T-helper 17 cell (primary cell): ENCODE measurements around the gene CREG2. TPM values are rescaled to one million over a fixed set of nuclear protein-coding genes. Genes with fewer than 3 reads are reported as not detected.
"Not testable (repeated sequence)": the region's sequence is repeated elsewhere in the genome, so short reads cannot be mapped to it uniquely, and the experiment has no call there.

Experiments used
- ATAC-seq: fragments of 150-1000 bp; cut with Tn5 transposase; 2 replicates; pipeline ENCODE4 v1.10.0; 2021; ENCODE audit warnings: mild to moderate bottlenecking, moderate library complexity
- DNase-seq, 3 donors: peaks; one replicate each; pipeline versions ENCODE4 v3.0.0 to v3.0.0-alpha.2; 2020 to 2021
- H3K9me3 ChIP-seq: one replicate; pipeline ENCODE4 v1.7.0; 2013; ENCODE audit warnings: low read length, mild to moderate bottlenecking; ENCODE audit not compliant: control insufficient read depth, poor library complexity, severe bottlenecking
- H3K27ac Mint-ChIP-seq: one replicate; pipeline ENCODE4 v1.8.0; 2022; ENCODE audit warnings: mild to moderate bottlenecking, moderate library complexity, mixed read lengths
- H3K27me3 Mint-ChIP-seq: one replicate; pipeline ENCODE4 v1.8.0; 2022; ENCODE audit warnings: mixed read lengths
- H3K36me3 Mint-ChIP-seq: one replicate; pipeline ENCODE4 v1.8.0; 2022; ENCODE audit warnings: low read depth, mixed read lengths
- H3K4me1 Mint-ChIP-seq: one replicate; pipeline ENCODE4 v1.8.0; 2022; ENCODE audit warnings: mild to moderate bottlenecking, mixed read lengths
- H3K4me3 Mint-ChIP-seq: one replicate; pipeline ENCODE4 v1.8.0; 2022; ENCODE audit warnings: mild to moderate bottlenecking, moderate library complexity, mixed read lengths
- total RNA-seq, 4 donors: library from RNA in 2 of 4; stranded (reverse) in 2 of 4; gene quantifications; one replicate each; pipeline ENCODE4 v1.2.3 and lab custom pipeline; 2022 to 2026

The CREG2 gene
- total RNA-seq, 2 donors from 2014 or later = 0.30 to 0.39 TPM

GRCh38 chr2:101325425-101325824, 61.9 kb downstream of the CREG2 start:
- H3K4me3 Mint-ChIP-seq = no peak overlapping the region
- no peak overlapping the region for H3K27ac Mint-ChIP-seq
- ATAC-seq (no peak), DNase-seq (no peak)
- H3K36me3 Mint-ChIP-seq = no peaks in the 10 kb centered on the region
- peaks cover 15% of the 10 kb centered on the region for H3K4me1 Mint-ChIP-seq
- no peaks in the 10 kb centered on the region for H3K9me3 ChIP-seq
- no peaks in the 10 kb centered on the region for H3K27me3 Mint-ChIP-seq

GRCh38 chr2:101316568-101316967, 70.7 kb downstream of the CREG2 start:
- H3K4me1 Mint-ChIP-seq = peaks cover 16% of the 10 kb centered on the region
- DNase-seq, H3K27me3 Mint-ChIP-seq, H3K36me3 Mint-ChIP-seq, ATAC-seq, H3K27ac Mint-ChIP-seq, H3K9me3 ChIP-seq, H3K4me3 Mint-ChIP-seq: not testable (repeated sequence)

- no peaks in the 10 kb centered on the region for H3K27me3 Mint-ChIP-seq
- H3K4me1 Mint-ChIP-seq = peaks cover 32% of the 10 kb centered on the region
- no peaks in the 10 kb centered on the region for H3K9me3 ChIP-seq
- H3K27ac Mint-ChIP-seq = peak overlapping the region; percentile 95
- ATAC-seq (peak; percentile 2), DNase-seq (no peak)
- H3K4me3 Mint-ChIP-seq = peak overlapping the region; percentile 82
- peaks cover 3% of the 10 kb centered on the region for H3K36me3 Mint-ChIP-seq
Observed at GRCh38 chr2:101311696-101312017, 75.6 kb downstream of the CREG2 start.

- peaks cover 7% of the 10 kb centered on the region for H3K36me3 Mint-ChIP-seq
- H3K9me3 ChIP-seq = no peaks in the 10 kb centered on the region
- H3K4me1 Mint-ChIP-seq = peaks cover 36% of the 10 kb centered on the region
- DNase-seq (no peak), ATAC-seq (peak; percentile 48)
- no peaks in the 10 kb centered on the region for H3K27me3 Mint-ChIP-seq
- peak overlapping the region; percentile 95 for H3K27ac Mint-ChIP-seq
- H3K4me3 Mint-ChIP-seq = peak overlapping the region; percentile 82
Observed at GRCh38 chr2:101310834-101311695, 76.2 kb downstream of the CREG2 start.

GRCh38 chr2:101310090-101310833, 77.0 kb downstream of the CREG2 start:
- DNase-seq = no peak
- H3K4me3 Mint-ChIP-seq = peak overlapping the region; percentile 63
- no peaks in the 10 kb centered on the region for H3K9me3 ChIP-seq
- H3K4me1 Mint-ChIP-seq = peaks cover 38% of the 10 kb centered on the region
- no peak for ATAC-seq
- H3K27ac Mint-ChIP-seq = peak overlapping the region; percentile 95
- no peaks in the 10 kb centered on the region for H3K27me3 Mint-ChIP-seq
- H3K36me3 Mint-ChIP-seq = peaks cover 7% of the 10 kb centered on the region

GRCh38 chr2:101308432-101309210, 78.7 kb downstream of the CREG2 start, which contains the start of gene RNF149:
TSS of gene RNF149 (minus strand) at chr2:101308701. CDS start at chr2:101308588, 113 bp downstream.
- Mint-ChIP-seq H3K27me3 (no peaks in the 10 kb centered on the region), H3K4me1 (peaks cover 48% of the 10 kb centered on the region), H3K36me3 (peaks cover 7% of the 10 kb centered on the region), H3K27ac (peak within 1 kb of the TSS; percentile 99), H3K4me3 (peak within 1 kb of the TSS; percentile 100)
- ATAC-seq = peak; percentile 76
- no peaks in the 10 kb centered on the region for H3K9me3 ChIP-seq
- peak; percentile 88 to 94 (median 90) for DNase-seq

- H3K9me3 ChIP-seq = no peaks in the 10 kb centered on the region
- H3K27me3 Mint-ChIP-seq = no peaks in the 10 kb centered on the region
- DNase-seq (peak in 1 of 3 donors; percentile 17), ATAC-seq (peak; percentile 13)
- H3K4me3 Mint-ChIP-seq = peak overlapping the region; percentile 100
- H3K27ac Mint-ChIP-seq = peak overlapping the region; percentile 99
- H3K4me1 Mint-ChIP-seq = peaks cover 47% of the 10 kb centered on the region
- H3K36me3 Mint-ChIP-seq = peaks cover 7% of the 10 kb centered on the region
Observed at GRCh38 chr2:101307950-101308431, 79.3 kb downstream of the CREG2 start.

GRCh38 chr2:101307503-101307902, 79.8 kb downstream of the CREG2 start:
- Mint-ChIP-seq H3K27me3 (no peaks in the 10 kb centered on the region), H3K4me3 (peak overlapping the region; percentile 100), H3K36me3 (peaks cover 7% of the 10 kb centered on the region), H3K27ac (peak overlapping the region; percentile 99), H3K4me1 (peaks cover 48% of the 10 kb centered on the region)
- DNase-seq = no peak
- no peaks in the 10 kb centered on the region for H3K9me3 ChIP-seq
- ATAC-seq = no peak

- DNase-seq = no peak
- Mint-ChIP-seq H3K36me3 (peaks cover 7% of the 10 kb centered on the region), H3K4me1 (peaks cover 49% of the 10 kb centered on the region)
Observed at GRCh38 chr2:101306410-101306809, 80.9 kb downstream of the CREG2 start.

GRCh38 chr2:101305492-101306078, 81.7 kb downstream of the CREG2 start:
- H3K27ac Mint-ChIP-seq = peak overlapping the region; percentile 99
- peaks cover 47% of the 10 kb centered on the region for H3K4me1 Mint-ChIP-seq
- DNase-seq = no peak
- H3K4me3 Mint-ChIP-seq = peak overlapping the region; percentile 100
- ATAC-seq = no peak
- no peaks in the 10 kb centered on the region for H3K27me3 Mint-ChIP-seq
- H3K36me3 Mint-ChIP-seq = peaks cover 7% of the 10 kb centered on the region
- H3K9me3 ChIP-seq = no peaks in the 10 kb centered on the region

More at GRCh38 chr2:101306410-101306809, 80.9 kb downstream of the CREG2 start:
- Mint-ChIP-seq H3K4me3 (peak overlapping the region; percentile 100), H3K27ac (peak overlapping the region; percentile 99), H3K27me3 (no peaks in the 10 kb centered on the region)
- ATAC-seq = no peak
- H3K9me3 ChIP-seq = no peaks in the 10 kb centered on the region

GRCh38 chr2:101305035-101305434, 82.3 kb downstream of the CREG2 start:
- Mint-ChIP-seq H3K27ac (peak overlapping the region; percentile 99), H3K4me1 (peaks cover 42% of the 10 kb centered on the region), H3K4me3 (peak overlapping the region; percentile 100), H3K36me3 (peaks cover 7% of the 10 kb centered on the region), H3K27me3 (no peaks in the 10 kb centered on the region)
- ATAC-seq = no peak
- no peaks in the 10 kb centered on the region for H3K9me3 ChIP-seq
- DNase-seq = no peak

GRCh38 chr2:101303688-101304087, 83.6 kb downstream of the CREG2 start:
- Mint-ChIP-seq H3K4me3 (peak overlapping the region; percentile 100), H3K4me1 (peaks cover 51% of the 10 kb centered on the region), H3K27ac (peak overlapping the region; percentile 99), H3K36me3 (peaks cover 7% of the 10 kb centered on the region), H3K27me3 (no peaks in the 10 kb centered on the region)
- DNase-seq (no peak), ATAC-seq (no peak)
- H3K9me3 ChIP-seq = no peaks in the 10 kb centered on the region
